HPDE6-E6E7 (cell line): ENCODE measurements around the gene TOGARAM2.
A peak's percentile ranks its signal among the peaks of the same experiment; 100 is the strongest.

Experiments
- DNase-seq: peaks from one replicate; pipeline ENCODE4 v3.0.0; 2011; ENCODE audit warnings: missing footprints; ENCODE audit errors: extremely low spot score

TOGARAM2 gene

DNA sequence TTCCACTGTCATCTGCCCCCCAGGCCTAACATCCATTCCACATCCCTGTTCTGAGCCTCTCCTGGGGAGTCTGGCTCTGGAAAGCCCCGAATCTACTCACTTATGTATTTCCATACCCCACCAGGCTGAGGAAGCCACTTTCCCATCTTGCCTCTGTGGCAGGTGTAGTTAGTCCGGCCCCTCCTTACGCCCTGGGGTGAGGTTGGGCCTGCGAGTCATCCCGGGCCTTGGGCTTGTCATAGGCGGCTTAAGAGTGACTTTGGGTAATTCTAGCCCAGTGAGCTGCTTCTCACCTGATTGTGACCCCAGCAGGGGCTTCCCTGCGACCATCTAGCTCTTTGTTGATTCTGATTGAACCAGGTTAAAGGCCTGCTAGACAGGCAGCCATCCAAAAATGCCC is 72.1 kb downstream of the TOGARAM2 start:
- peak; percentile 66 for DNase-seq

DNA sequence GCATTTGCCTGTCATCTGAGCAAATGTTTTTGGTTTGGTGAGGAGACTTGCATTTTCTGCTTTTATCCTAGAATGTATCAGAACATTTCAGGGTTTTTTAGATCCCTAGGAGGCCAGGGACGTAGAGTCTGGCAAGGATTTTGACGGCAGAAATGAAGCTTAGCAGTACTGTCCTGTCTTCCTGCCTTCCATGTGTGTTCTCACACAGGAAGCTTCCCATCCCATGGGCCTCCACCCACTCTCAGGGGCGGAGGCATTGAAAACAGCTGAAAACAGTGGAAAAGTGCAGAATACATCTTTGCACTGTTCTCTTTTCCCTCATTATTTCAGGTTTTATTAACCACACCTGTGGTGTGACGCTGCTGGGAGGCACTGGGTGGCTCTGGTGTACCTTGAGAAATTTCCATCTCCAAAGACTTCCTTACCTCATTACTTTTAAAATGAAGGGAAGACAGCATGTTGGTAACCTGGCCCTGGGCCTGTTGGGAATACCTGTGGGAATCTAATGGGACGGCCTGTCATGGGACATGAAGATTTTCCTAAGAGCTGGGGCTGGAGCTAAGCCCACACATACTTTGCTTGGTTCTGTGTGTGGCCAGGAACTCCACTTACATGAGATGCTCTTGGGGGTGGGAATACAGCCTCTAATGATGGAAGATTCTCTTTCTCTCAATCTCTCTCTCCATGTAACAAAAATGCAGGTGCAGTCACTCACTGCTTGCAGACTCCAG is 72.7 kb downstream of the TOGARAM2 start:
- DNase-seq, result peak; percentile 43

DNA sequence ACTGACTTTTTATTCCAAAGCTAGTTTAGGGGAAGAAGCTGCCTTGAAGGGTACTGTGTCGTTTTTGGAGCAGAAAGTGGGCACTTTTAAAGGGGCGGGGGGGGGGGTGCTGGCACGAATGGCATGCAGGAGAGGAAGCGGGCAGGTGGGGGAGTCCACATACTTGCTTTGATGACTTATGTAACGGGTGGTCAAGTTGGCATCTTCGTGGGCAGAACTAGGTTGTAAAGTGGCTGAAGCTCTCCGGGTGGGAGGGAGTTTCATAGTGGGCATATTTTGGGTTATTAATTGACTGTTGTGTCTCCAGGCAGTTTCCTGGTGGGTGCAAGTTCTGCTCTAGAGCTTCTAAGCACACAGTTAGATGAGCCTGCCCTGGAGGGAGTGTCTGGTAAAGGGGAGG is 73.3 kb downstream of the TOGARAM2 start:
- DNase-seq, result no peak

DNA sequence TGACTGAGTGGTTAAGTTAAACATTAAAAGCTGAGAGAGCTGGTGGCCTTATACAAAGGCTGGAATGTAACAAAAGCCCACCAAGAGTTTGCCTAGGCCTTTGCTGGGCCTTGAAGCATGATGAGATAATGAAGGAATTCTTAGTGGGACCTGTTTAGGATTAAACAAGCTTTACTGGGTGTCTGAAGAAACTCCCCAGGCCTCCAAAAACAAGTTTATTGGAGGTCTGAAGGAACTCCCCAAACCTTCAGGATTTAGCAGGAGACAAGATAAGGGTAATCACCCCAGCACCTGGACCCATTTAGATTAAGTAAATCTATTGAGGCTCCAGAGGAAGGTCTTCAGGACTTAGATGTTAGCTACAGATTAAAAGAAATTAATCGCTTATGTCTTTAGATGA is 74.5 kb downstream of the TOGARAM2 start:
- no peak for DNase-seq

DNA sequence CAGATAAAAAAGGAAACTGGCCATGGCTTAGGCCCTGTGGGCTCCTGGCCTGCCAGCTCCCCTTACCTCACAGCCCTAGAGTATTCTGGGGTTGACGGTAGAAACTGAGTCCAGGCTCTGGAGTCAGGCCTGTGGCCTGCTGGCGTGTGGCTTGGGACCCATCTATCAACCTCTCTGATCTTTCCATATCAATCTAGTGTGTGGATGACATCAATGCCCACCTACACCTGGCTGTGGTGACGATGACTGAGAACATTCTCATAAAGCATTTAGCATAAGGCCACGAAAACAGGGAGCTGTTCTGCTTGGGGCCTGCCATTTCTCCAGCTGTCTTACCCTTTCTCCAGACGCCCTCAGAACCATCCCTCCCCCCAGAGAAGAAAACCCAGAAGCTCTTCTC is 75.4 kb downstream of the TOGARAM2 start:
- DNase-seq, result no peak

DNA sequence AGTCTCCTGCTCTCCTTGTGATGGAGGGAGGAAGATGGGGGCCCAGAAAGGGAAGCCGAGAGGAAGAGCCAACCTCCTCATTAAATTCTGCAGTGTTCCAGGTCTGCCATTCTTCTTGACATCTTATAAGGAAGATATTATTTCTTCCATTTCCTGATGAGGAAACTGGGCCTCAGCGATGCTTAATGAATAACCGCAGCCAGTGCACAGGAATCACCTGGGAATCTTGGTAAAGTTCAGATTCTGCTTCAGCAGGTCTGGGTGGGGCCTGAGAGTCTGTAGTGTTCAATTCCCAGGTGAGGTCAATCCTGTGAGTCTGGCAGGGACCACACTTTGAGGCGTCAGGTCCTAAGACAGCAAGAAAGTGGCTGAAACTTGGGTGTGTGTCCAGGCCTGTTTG is 75.9 kb downstream of the TOGARAM2 start:
- DNase-seq, result no peak

DNA sequence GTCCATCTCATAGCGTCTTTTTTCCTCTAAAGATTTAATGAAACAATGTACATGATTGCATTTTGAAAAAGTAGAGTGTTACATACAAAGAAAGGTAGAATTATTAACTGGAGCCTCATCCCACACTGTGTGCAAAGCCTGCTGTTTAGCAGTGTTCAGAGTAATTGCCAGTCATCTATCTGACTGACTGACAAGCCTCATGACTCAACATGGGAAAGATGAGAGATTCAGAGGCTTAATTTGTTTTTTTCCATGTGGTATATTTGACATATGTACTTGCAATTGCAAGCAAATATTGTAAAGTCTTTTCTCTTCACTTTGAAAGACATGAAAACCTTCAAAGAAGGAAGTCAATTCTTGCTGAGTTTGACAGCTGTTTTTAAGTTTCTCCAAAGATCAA is 78.5 kb downstream of the TOGARAM2 start:
- DNase-seq, result peak; percentile 35

DNA sequence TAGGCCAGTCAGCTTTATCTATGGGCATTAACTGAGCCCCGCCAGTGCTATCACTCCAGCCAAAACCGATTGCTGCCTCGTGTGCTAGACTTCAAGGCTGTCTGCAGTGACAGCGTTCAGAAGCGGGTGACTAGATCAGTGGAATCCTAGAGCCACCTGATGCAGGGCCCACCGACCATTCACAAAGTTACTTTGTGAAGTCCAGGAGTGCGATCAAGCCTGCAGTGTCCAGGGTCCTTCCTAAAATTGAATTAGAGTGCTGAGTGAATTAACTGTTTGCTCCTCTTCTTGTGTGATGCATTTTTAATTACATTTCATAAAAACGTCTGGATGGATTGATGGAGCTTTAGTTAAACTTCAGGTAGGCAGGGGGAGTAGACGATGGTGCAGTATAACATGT is 79.3 kb downstream of the TOGARAM2 start:
- DNase-seq, result no peak

DNA sequence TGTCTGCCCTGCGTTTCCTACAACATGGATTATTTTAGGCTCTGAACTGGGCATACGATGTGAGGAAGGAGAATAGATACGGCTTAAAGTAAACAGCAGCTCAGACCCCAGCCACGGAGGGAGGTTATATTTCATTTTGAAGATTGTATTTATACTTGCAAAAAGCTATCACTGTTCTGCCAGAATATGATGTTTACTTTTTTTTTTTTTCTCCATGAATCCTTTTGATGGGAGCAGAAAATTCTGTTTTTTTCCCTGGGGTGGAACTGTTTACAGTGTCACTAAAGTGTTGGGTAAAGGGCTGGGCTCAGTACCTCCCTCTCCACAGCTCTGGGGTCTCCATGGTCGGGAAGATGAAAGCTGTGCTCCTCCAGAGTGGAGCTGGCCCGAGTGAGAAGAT is 80.1 kb downstream of the TOGARAM2 start:
- DNase-seq, result no peak

DNA sequence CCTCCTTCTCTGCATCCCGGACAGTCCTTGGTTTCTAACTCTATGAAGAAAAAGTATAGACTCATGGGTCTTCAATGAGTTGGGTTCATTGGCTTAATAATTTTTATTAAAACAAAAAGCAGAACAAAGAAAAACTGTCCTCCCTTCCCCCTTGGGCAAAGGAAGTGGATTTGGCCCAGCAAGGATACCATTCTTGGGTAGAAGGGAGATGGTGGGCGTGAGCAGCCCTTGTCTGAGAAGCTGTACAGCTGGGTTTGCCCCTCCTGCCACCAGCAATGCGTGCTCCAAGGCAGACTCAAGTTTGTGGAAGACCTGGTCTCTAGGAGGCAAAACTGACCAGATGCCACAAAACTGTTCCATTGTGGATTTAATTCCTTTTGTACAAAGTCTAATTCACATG is 80.5 kb downstream of the TOGARAM2 start:
- DNase-seq, result no peak

DNA sequence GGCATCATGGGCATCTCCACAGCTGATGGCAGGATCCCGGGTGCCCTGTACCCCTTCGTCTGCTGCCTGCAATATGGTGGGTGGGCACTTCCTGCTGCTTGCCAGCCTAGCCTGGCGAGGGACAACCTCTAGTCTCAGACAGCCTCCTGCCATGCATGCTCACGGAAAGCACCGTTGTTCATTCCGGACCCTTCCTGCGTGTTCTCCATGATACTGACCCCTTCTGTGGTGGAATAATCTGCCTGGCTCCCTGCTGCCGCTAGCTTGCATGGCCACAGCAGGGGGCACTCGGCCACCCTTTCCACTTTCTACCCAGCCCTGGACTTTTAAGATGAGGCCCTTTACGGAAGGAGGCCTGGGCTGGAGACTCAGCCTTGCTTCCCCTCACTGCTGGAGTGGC is 81.3 kb downstream of the TOGARAM2 start:
- DNase-seq, result no peak

DNA sequence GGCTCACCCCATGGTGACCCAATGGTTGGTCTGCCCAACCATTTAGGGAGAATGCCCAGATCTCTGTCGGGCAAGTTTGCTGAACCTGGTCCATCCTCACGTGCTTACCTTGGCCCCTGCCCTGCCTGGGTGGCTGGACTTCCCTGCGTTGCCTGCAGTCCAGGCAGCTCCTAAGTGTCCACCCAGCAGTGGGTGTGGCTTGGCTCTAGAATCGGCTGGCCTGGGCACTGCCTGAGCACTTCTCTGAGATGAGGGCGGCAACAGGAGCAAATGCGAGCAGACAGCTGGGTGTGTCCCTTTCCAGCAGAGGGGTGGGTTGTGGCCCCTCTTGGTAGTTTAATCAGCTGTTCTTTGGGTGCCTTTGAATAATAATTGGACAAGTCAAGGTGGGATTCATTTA is 82.0 kb downstream of the TOGARAM2 start:
- DNase-seq, result no peak

DNA sequence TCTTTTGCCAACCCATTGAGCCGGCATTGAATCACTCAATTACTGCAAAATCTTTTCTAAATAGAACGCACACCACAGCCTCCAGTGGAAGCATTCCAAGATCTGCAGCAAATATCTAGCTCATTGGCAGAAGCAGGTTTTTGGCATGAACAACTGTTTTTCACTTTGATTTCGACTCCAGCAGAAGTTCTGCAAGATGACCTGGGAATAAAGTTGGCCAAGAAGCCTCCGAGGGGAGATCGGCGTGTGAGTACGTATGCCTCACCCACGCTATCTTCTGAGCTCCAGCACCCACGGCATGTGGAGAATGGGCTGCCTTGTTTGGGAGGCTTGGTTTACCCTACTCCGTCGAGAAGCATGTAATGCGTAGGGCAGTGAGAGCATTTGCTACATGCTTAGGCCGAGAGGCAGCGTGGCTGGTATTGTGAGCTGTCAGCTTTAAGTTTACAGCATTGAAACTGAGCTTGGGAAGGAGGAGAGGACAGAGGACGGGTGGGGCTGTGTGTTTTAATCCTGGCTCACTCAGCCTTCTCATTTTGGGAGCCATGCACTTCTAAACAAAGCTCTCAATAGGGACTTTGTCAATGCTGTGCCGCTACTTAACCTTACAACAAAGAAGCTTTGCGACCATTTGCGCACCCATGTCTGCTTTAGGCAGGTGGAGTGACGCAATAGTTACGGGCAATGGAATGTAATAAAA is 82.7 kb downstream of the TOGARAM2 start:
- DNase-seq, result no peak

DNA sequence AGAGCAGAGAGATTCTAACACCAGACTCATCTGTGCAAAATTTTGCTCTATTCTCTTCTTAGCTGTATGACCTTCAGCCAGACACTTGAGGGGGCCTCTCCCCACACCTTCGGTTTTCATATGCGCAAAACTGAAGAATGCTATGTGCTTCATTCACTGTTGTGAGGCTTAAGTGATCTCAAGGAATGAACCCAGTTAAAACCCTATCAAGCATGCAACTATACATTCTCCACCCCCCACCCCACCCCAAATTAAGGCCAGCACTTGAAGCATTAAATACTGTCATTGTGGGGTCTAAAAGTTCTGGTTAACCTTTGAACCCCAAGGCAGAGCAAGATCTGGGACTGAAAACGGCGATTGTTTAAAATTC is 83.2 kb downstream of the TOGARAM2 start:
- DNase-seq, result no peak

DNA sequence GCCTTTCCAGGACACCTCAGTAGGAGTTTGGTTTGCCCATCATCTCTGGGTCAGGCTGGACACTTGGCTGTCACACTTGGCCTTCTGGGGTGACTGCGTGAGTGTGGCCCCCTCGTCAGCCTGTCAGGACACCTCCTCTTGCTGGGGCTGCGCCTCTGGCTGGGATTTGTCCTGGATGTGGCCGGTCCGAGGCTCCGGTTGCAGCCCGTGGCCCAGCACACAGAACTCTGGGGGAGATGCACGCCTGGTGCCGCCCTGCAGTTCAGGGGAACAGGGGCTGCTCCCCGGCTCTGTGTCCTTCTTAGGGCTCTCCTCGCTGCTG is 83.6 kb downstream of the TOGARAM2 start:
- no peak for DNase-seq

DNA sequence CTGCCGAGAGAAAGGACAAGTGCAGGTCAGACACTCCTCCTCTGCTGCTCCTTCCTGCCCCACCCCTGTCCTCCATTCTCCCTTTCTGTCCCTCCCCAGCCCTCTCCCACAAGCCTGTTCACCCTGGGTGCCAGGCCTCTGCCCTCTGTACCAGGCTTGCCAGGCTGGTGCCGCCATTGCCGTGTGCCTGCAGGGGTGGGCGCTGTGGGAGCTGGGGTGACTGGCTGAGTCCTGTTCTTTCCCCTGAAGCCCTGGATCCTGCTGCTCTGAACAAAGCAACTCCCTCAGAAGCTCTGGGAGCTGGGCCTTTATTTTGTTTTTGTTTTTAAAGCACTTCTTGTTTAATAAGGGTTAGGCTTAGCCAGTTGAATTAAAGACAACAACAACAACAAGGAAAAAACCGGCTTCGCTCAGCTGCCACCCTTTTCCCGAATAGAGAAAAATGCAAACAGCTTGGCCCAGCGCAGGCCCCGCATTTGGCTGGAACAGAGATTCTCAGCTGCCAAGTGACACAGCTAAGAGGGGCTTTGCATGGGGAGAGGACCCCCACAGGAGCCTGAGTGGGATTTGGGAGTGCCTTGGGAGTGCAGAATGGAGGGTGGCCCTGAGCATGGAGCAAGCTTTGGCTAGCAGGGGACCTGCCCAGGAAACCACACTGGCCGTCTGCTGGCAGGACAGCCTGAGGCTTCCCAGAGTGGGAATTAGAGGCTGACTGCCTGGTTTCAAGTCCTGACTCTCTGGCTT is 84.1 kb downstream of the TOGARAM2 start:
- no peak for DNase-seq

DNA sequence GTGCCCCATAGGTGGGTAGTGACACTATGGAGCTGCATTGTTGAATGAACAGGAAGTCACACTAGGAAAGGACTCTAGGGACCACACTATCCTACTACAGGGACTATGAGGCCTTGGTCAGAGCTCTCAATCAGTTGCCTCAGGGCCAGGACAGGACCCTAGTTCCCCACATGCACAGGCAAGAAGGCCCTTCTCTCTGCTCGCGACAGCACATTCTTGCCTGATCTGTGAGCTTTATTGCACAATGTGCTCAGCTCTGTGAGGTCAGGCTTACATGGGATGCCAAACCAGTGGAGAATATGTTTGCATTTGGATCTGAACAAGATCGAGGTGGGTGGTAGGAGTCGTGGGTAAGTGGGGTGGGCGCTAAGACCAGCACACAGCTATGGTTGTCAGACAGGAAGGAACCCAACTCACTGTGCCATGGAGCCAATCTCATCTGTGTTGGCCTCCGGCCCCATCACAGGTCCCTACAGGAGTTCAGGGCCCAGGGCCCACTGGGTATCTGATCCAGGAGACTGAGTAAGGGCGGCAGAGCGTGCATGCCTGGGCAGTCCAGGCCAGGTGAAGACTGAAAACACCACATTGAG is 85.3 kb downstream of the TOGARAM2 start:
- DNase-seq, result peak; percentile 33

DNA sequence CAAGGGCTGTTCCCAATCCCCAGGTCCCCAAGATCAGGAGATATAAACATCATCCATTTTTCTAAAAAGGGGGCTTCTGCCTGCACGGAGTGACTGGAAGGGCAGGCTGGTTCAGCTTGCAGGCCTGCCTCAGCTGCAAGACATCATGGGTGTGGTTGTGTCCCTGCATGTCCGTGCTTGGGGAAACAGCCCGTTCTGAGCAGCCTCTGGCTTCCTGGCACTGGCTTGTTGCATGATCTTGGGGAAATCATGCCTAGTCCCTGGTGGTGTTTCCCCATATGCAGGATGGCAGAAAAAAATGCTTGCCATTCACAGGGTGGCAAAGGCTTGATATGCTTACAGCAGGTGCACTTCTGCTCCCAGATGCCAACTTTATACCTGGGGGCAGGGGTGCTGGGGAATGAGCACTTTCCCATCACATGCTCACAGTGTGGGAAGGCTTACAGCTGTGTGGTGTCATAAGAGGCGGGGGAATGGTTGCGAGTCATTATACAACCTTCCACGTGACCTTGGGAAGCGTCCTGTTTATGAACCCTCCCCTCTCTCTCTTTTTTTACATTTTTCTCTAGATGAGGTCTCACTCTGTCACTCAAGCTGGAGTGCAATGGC is 86.0 kb downstream of the TOGARAM2 start:
- peak; percentile 61 for DNase-seq

DNA sequence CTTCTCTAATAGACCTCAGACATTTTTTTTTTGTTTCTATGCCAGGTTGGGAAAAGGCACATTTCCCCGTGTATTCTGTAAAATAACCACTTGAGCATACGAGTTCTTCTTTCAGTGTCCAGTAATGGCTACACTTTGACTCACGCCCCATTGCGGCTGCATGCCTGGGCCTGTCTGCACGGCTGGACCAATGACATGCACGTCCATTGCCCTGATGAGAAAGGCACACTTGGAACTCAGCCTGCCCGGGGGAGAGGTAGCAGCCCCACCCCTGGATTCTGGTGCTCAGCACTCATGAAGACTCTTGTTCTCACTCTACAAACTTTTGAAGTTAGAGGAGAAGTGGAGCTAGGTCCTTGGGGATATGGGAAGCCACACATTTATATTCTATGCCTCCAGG is 87.4 kb downstream of the TOGARAM2 start:
- DNase-seq, result peak; percentile 88

DNA sequence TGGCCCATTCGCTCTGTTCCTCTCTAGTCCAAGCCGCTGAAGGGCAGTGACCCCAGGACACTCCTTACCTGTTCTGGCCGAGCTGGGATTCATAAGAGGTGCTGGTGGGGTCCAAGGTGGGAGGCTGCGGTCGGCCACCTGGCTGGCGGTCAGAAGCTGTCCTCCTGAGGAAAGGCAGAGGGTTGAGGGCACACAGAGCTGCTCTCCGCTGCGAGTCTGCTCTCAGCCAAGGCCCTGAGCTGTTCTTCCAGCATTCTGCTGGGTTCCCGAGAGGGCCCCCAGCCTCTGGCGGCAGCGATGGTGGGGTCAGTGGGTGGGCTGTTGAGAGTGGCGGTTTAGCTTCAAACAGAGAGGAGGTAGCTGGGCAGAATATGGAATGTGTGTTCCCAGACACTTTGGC is 89.4 kb downstream of the TOGARAM2 start:
- DNase-seq, result no peak

DNA sequence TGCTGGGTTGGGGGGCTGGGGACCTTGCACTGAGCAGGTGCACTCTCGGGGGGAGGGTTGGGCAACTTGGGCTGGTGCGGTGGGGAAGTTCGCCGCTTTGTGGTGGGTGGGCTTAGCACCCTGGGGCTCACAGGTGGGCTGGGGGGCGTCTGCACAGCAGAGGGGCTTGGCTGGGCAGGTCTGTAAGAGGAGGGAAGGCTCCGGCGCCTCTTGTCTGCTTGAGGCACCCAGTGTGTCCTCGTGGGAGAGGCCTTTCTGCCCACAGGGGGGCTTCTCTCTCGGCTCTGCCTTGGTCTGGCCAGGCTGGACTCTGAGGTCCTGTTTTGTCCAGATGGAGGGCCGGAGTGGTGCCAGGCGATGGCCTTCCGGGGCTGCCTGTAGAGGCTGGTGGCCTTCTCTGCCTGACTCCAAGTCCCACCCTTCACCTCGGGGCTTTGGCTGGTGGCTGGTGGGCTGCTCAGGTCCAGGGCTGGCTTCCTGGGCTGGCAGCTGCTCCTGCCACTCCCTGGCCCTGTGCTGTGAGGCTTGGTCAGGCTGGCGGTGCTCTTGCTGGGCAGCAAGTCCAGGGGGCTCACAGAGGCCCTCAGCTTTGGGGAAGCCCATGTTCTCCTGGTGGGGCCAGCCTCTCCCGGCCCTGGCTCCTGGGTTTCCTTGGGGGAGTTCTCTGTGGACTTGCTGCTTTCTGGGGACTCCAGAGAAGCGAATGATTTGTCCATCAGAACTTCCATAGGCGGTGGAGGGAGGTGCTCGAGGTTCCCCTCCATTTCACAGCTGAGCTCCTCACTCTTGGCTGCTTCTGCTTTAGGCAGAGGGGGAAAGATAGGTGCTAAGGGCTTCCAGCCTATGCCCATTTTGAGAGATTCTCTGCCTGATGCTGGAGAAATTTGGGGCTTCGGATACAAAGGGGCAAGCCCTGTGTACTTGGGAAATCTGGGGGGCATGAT is 90.2 kb downstream of the TOGARAM2 start:
- no peak for DNase-seq
